ENCODE measurements around the gene HDAC10.

The HDAC10 gene

DNA sequence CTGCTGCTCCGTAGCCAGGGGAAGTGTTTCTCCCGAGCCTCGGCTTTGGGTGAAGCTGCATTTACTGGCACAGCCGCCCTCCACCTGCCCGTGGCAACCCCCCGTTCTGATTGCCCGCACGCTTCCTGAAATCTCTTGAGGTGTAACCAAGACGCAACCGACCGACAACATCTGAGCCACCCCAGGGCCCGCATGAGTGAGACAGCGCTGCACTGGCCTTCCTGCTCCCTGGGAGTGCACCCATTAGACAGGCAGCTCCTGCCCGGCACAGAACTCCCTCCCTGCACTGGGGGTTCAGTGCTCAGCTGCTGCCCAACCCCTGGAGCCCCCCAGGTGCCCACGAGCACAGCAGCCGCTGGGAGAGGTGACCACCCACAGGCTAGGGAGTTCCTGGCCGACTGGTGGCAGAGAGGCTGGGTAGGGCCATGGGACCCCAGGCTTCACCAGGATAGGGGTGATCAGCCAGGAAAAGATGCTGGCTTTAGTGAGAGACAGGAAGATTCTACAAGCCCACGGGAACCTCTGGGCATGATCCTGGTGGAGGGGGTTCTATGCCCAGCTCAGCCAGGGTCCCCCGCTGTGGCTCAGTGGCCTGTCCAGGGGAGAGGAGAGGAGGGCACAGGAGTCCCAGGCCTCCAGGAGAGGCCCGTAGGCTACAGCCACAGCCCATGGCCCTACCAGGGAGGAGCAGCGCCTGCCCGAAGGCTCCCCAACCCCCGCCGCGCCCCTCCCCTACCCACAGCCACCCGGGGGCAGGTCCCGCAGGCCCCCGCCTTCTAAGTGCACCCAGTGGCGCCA lies 41.8 kb upstream of the HDAC10 start:
- peak overlapping the region; percentile 43 for H3K9ac ChIP-seq (ENCODE audit: low read length)
- H4K91ac ChIP-seq (ENCODE audit: low read length), result peak overlapping the region; percentile 89
- peaks cover 40 to 57% of the 10 kb centered on the region in 2 experiments for H3K36me3 ChIP-seq (ENCODE audit: control insufficient read depth in 1 of 2, insufficient read depth in 2 of 2, low read depth in 1 of 2, low read length in 2 of 2)
- H2AFZ ChIP-seq (ENCODE audit: low read depth, low read length), result no peak overlapping the region
- peak overlapping the region; percentile 73 for H4K8ac ChIP-seq (ENCODE audit: low read length)
- H2AK5ac ChIP-seq (ENCODE audit: low read length, severe bottlenecking), result peak overlapping the region; percentile 99
- peak overlapping the region; percentile 97 for H3K27ac ChIP-seq (ENCODE audit: low read length, poor library complexity, severe bottlenecking)
- H3K4ac ChIP-seq (ENCODE audit: low read depth in 1 of 2, low read length in 2 of 2), result peak overlapping the region; percentile 39 to 64
- 56% methylated on average over 29 of the region's 29 CpGs for WGBS
- peak overlapping the region; percentile 20 for H2BK15ac ChIP-seq (ENCODE audit: low read depth, poor library complexity, severe bottlenecking)
- peak overlapping the region; percentile 67 to 82 for H2BK12ac ChIP-seq (ENCODE audit: low read length in 2 of 2)
- peak overlapping the region; percentile 71 for H3K4me2 ChIP-seq (ENCODE audit: low read length, poor library complexity, severe bottlenecking)
- H3K18ac ChIP-seq (ENCODE audit: low read depth in 1 of 2, low read length in 2 of 2), result peak overlapping the region; percentile 70 to 90
- H3K23ac ChIP-seq (ENCODE audit: low read length in 2 of 2), result peak overlapping the region in 1 of 2 experiments; percentile 5
- H3K79me1 ChIP-seq (replicated peaks; ENCODE audit: low read length, poor library complexity, severe bottlenecking), result no peaks in the 10 kb centered on the region
- H3K4me1 ChIP-seq (ENCODE audit: control insufficient read depth, insufficient read depth, low read depth, low read length), result peaks cover 71% of the 10 kb centered on the region
- H3K14ac ChIP-seq (ENCODE audit: low read length in 2 of 2), result peak overlapping the region in 1 of 2 experiments; percentile 85
- peak overlapping the region; percentile 4 to 40 for H3K4me3 ChIP-seq (ENCODE audit: insufficient read depth in 1 of 2, low read depth in 1 of 2, low read length in 2 of 2)
- H2BK5ac ChIP-seq (ENCODE audit: low read depth, low read length, poor library complexity, severe bottlenecking), result peak overlapping the region; percentile 89
- no peaks in the 10 kb centered on the region for H3K9me3 ChIP-seq (ENCODE audit: control insufficient read depth, low read length)
- H2BK120ac ChIP-seq (ENCODE audit: low read depth, low read length), result peak overlapping the region; percentile 84
- no peaks in the 10 kb centered on the region for H3K27me3 ChIP-seq (ENCODE audit: control insufficient read depth in 1 of 2, insufficient read depth in 1 of 2, low read length in 2 of 2)
- no peak for DNase-seq

DNA sequence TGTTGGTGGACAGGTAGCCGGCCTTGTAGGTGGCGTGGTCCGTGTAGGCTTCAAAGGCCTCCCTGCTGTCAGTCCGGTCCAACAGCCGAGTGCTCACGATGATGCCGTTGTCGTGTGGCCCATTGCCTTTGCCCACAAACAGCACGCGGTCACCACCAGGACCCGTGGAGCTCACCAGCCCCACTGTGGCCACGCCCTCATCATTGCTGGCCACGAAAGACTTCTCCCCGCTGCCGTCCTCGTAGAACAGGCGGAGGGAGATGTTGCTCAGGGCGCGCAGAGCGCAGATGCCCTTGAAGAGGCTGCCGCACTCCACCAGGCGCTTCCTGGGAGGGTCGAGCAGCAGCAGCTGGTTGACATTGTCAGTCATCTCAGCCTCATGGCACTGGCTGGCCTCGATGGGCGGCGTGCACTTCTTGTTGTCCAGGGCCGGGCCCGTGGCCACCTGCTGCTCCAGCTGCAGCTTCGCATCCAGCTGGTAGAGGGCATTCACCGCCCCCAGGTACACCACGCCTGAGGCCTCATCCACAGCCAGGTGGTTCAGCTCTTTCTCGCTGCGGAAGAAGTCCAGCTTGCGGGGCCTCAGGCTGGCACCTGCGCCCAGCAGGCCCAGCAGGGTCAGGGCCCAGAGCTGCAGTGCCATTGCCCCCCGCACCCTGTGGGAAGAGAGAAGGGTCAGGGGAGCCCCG lies 39.0 kb upstream of the HDAC10 start:
- 96% methylated on average over 37 of the region's 37 CpGs for WGBS

DNA sequence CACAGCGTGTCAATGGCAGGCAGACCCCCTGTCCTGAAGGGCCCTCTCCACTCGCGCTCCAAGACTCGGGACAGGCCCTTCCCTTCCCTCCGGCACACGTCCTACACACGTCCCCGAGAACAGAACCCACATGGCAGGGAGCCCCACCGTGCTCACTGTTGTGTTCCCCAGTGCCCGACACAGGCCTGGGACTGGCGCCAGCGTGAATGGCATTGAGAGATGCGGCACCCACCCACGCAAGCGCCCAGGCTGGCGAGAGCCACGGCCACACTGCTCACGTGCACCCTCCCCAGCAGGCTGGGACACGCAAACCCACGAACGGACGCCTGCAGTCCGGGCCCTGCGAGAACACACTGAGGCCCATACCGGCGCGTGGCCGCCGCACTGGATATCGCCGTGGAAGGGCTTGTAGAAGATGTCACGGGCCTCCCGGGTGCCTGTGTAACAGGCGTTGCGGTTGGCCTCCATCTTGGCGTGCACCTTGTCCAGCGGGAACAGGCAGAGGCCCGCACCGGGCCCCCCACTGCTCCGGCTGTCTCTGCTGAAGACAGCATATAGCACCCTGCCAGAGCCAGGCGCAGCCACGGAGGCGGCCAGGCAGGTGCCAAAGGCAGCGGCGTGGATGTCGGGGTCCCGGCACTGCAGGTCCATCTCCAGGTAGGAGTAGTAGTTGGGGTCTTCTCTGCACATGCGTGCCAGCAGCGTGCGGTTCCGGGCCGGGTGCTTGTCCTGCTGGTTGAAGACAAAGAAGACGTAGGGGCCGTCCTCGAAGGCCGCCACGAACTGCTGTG lies 38.3 kb upstream of the HDAC10 start:
- 97% methylated on average over 57 of the region's 57 CpGs for WGBS
- Histone ChIP-seq H3K9ac (ENCODE audit: low read length) (no peak overlapping the region), H3K27ac (ENCODE audit: low read length, poor library complexity, severe bottlenecking) (no peak overlapping the region)

More for the DNA sequence above, 39.0 kb upstream of the HDAC10 start:
- H2BK12ac ChIP-seq (ENCODE audit: low read length in 2 of 2), result no peak overlapping the region
- H3K9ac ChIP-seq (ENCODE audit: low read length), result no peak overlapping the region
- H3K4me2 ChIP-seq (ENCODE audit: low read length, poor library complexity, severe bottlenecking), result no peak overlapping the region
- H4K91ac ChIP-seq (ENCODE audit: low read length), result no peak overlapping the region
- H3K4ac ChIP-seq (ENCODE audit: low read depth in 1 of 2, low read length in 2 of 2), result no peak overlapping the region
- no peak overlapping the region for H3K27ac ChIP-seq (ENCODE audit: low read length, poor library complexity, severe bottlenecking)
- peaks cover 54% of the 10 kb centered on the region for H3K4me1 ChIP-seq (ENCODE audit: control insufficient read depth, insufficient read depth, low read depth, low read length)
- no peak overlapping the region for H3K18ac ChIP-seq (ENCODE audit: low read depth in 1 of 2, low read length in 2 of 2)
- H2BK5ac ChIP-seq (ENCODE audit: low read depth, low read length, poor library complexity, severe bottlenecking), result no peak overlapping the region
- H3K79me1 ChIP-seq (replicated peaks; ENCODE audit: low read length, poor library complexity, severe bottlenecking), result peaks cover 13% of the 10 kb centered on the region
- DNase-seq, result no peak
- no peaks in the 10 kb centered on the region for H3K27me3 ChIP-seq (ENCODE audit: control insufficient read depth in 1 of 2, insufficient read depth in 1 of 2, low read length in 2 of 2)
- no peaks in the 10 kb centered on the region for H3K9me3 ChIP-seq (ENCODE audit: control insufficient read depth, low read length)
- no peak overlapping the region for H2BK15ac ChIP-seq (ENCODE audit: low read depth, poor library complexity, severe bottlenecking)
- no peak overlapping the region for H2AK5ac ChIP-seq (ENCODE audit: low read length, severe bottlenecking)
- H3K4me3 ChIP-seq (ENCODE audit: insufficient read depth in 1 of 2, low read depth in 1 of 2, low read length in 2 of 2), result no peak overlapping the region
- no peak overlapping the region for H2BK120ac ChIP-seq (ENCODE audit: low read depth, low read length)
- H3K23ac ChIP-seq (ENCODE audit: low read length in 2 of 2), result no peak overlapping the region
- H3K36me3 ChIP-seq (ENCODE audit: control insufficient read depth in 1 of 2, insufficient read depth in 2 of 2, low read depth in 1 of 2, low read length in 2 of 2), result peaks cover 58 to 78% of the 10 kb centered on the region in 2 experiments
- H2AFZ ChIP-seq (ENCODE audit: low read depth, low read length), result no peak overlapping the region
- no peak overlapping the region for H3K14ac ChIP-seq (ENCODE audit: low read length in 2 of 2)
- H4K8ac ChIP-seq (ENCODE audit: low read length), result no peak overlapping the region

More for the DNA sequence above, 38.3 kb upstream of the HDAC10 start:
- Histone ChIP-seq H3K27me3 (ENCODE audit: control insufficient read depth in 1 of 2, insufficient read depth in 1 of 2, low read length in 2 of 2) (no peaks in the 10 kb centered on the region), H3K18ac (ENCODE audit: low read depth in 1 of 2, low read length in 2 of 2) (no peak overlapping the region), H4K91ac (ENCODE audit: low read length) (no peak overlapping the region), H2BK5ac (ENCODE audit: low read depth, low read length, poor library complexity, severe bottlenecking) (no peak overlapping the region), H3K4ac (ENCODE audit: low read depth in 1 of 2, low read length in 2 of 2) (no peak overlapping the region), H2BK120ac (ENCODE audit: low read depth, low read length) (no peak overlapping the region), H2BK12ac (ENCODE audit: low read length in 2 of 2) (no peak overlapping the region), H2AK5ac (ENCODE audit: low read length, severe bottlenecking) (no peak overlapping the region), H3K14ac (ENCODE audit: low read length in 2 of 2) (no peak overlapping the region), H3K4me1 (ENCODE audit: control insufficient read depth, insufficient read depth, low read depth, low read length) (peaks cover 49% of the 10 kb centered on the region), H3K79me1 (replicated peaks; ENCODE audit: low read length, poor library complexity, severe bottlenecking) (peaks cover 13% of the 10 kb centered on the region), H3K9me3 (ENCODE audit: control insufficient read depth, low read length) (no peaks in the 10 kb centered on the region), H4K8ac (ENCODE audit: low read length) (no peak overlapping the region), H3K23ac (ENCODE audit: low read length in 2 of 2) (no peak overlapping the region), H3K4me2 (ENCODE audit: low read length, poor library complexity, severe bottlenecking) (no peak overlapping the region), H3K4me3 (ENCODE audit: insufficient read depth in 1 of 2, low read depth in 1 of 2, low read length in 2 of 2) (no peak overlapping the region), H2BK15ac (ENCODE audit: low read depth, poor library complexity, severe bottlenecking) (no peak overlapping the region), H3K36me3 (ENCODE audit: control insufficient read depth in 1 of 2, insufficient read depth in 2 of 2, low read depth in 1 of 2, low read length in 2 of 2) (peaks cover 59 to 81% of the 10 kb centered on the region in 2 experiments), H2AFZ (ENCODE audit: low read depth, low read length) (no peak overlapping the region)
- no peak for DNase-seq
